Omental fat pad (tissue), 4 donors: ENCODE measurements around the gene FAM149B1. TPM values are rescaled to one million over a fixed set of nuclear protein-coding genes. Genes with fewer than 3 reads are reported as not detected.

Source experiments
- ATAC-seq: fragments of 150-250 bp; one replicate; pipeline ENCODE4 v1.9.1; 2016; ENCODE audit warnings: mild to moderate bottlenecking, moderate library complexity; ENCODE audit not compliant: low FRiP score
- DNase-seq: peaks from one replicate; pipeline ENCODE4 v3.0.0-alpha.2; 2019; ENCODE audit warnings: low spot score
- total RNA-seq, 4 donors: library from RNA; depleted of rRNA; stranded (reverse); fragments of >200 nt; gene quantifications; one replicate each; pipeline ENCODE4 v1.1.0, GENCODE V29; 2016
- TF ChIP-seq, protein P1 (sequence below), 3 donors: fragments of 450-650 bp; IDR thresholded peaks; one replicate each; pipeline ENCODE4 v1.5.1; 2016 to 2017; ENCODE audit warnings: antibody characterized with exemption in 3 of 3, mild to moderate bottlenecking in 3 of 3, moderate library complexity in 2 of 3

FAM149B1 gene
- total RNA-seq, 4 donors from 2014 or later: 14.2 to 20.0 (median 16.6) TPM

DNA sequence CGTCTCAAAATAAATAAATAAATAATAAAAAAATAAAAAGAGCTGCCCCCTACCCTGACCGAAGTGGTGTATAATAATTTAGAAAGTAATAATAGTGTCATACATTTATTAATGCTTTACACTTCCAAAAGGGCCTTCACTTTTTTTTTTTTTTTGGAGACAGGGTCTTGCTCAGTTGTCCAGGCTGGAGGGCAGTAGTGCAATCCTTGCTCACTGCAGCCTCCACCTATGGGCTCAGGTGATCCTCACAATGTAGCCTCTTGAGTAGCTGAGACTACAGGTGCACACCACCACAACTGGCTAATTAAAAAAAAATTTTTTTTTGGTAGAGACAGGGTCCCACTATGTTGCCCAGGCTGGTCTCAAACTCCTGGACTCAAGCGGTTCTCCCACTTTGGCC lies 1.4 kb downstream of the FAM149B1 start:
- TF ChIP-seq, protein P1, sequence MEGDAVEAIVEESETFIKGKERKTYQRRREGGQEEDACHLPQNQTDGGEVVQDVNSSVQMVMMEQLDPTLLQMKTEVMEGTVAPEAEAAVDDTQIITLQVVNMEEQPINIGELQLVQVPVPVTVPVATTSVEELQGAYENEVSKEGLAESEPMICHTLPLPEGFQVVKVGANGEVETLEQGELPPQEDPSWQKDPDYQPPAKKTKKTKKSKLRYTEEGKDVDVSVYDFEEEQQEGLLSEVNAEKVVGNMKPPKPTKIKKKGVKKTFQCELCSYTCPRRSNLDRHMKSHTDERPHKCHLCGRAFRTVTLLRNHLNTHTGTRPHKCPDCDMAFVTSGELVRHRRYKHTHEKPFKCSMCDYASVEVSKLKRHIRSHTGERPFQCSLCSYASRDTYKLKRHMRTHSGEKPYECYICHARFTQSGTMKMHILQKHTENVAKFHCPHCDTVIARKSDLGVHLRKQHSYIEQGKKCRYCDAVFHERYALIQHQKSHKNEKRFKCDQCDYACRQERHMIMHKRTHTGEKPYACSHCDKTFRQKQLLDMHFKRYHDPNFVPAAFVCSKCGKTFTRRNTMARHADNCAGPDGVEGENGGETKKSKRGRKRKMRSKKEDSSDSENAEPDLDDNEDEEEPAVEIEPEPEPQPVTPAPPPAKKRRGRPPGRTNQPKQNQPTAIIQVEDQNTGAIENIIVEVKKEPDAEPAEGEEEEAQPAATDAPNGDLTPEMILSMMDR (IDR thresholded peaks at IDR 0.05): no peak
- no peak for DNase-seq
- ATAC-seq: no peak

DNA sequence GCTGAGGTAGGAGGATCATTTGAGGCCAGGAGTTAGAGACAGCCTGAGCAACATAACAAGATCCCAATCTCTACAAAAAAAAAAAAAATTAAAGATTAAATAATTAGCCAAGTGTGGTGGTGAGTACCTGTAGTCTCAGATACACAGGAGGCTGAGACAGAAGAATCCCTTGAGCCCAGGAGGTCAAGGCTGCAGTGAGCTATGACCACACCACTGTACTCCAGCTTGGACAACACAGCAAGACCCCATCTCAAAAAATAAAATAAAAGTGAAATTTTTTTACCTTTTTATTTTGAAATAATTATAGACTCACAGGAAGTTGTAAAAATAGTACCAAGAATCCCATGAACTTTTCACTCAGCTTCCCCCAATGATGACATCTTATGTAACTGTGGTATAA lies 4.9 kb downstream of the FAM149B1 start:
- no peak for ATAC-seq
- TF ChIP-seq, protein P1 (IDR thresholded peaks at IDR 0.05): no peak
- no peak for DNase-seq

- TF ChIP-seq, protein P1 (IDR thresholded peaks at IDR 0.05): no peak
- no peak for ATAC-seq
Measured at GRCh38 chr10:73174148-73174925, 6.4 kb downstream of the FAM149B1 start.

GRCh38 chr10:73182568-73182967 lies 14.6 kb downstream of the FAM149B1 start:
- TF ChIP-seq, protein P1 (IDR thresholded peaks at IDR 0.05): no peak
- no peak for DNase-seq
- no peak for ATAC-seq

More at GRCh38 chr10:73174148-73174925, 6.4 kb downstream of the FAM149B1 start:
- DNase-seq: no peak

DNA sequence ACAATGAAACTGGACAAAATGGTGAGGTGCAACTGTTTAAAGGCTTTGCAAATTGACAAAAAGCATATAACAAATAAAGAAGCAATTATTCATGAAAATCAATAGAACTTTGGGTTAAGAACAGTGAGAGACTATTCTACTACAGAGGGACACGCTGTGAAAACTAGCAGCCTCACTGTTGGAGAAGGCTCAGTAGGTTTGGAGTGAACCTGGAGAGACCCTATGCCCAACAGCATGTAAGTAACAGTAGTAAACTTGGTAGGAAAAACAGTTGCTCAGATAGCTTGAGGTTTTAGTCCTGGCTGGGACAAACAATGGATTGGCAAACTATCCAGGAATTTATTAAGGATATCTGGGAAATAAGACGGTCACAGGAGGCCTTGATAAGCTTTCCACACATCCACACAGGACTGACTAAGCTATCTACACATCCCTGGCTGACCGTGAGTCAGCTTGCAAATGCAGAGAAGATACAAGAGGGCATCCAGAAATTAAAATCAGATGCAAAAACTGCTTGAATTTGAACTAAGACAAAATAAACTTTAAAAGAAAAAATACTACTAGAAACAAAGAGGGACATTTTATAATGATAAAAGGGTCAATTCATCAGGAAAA lies 15.9 kb downstream of the FAM149B1 start:
- ATAC-seq: no peak
- no peak for DNase-seq
- TF ChIP-seq, protein P1 (IDR thresholded peaks at IDR 0.05): no peak

DNA sequence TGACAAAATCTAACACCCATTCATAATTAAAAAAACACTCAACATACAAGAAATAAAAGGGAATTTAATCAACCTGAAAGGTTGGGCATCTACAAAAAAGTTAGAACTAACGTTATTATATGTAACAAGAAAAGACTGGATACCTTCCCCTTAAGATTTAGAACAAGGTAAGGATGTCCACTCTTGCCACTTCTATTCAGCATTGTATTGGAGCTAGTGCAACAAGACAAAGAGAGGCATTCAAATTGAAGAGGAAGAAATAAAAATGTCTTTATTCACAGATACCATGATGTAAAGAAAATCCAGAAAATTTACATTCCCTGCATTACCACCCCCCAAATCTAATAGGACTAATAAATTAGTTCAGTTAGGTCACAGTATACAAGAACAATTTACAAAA lies 18.3 kb downstream of the FAM149B1 start:
- TF ChIP-seq, protein P1 (IDR thresholded peaks at IDR 0.05): no peak

DNA sequence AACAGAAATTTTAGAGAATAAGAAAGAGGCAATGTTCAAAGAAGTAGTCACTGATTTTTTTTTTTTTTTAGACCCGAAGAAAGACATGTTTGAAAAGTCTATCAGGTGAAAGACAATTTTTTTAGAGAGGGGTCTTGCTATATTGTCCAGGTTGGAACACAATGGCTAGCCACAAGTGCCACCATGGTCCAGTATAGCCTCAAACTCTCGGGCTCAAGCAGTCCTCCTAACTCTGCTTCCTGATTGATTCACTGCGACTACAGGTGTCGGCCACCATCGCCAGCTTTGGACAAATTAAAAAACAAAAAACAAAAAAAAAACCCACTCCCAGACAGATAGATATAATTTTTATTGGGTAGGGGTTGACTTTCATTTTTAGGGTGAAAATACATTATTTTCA lies 22.3 kb downstream of the FAM149B1 start:
- TF ChIP-seq, protein P1 (IDR thresholded peaks at IDR 0.05): no peak
- no peak for DNase-seq
- no peak for ATAC-seq

More for the DNA sequence above, 18.3 kb downstream of the FAM149B1 start:
- DNase-seq: no peak
- ATAC-seq: no peak
